ENCODE measurements around the gene C16orf92. TPM values are rescaled to one million over a fixed set of nuclear protein-coding genes. Genes with fewer than 3 reads are reported as not detected.

The C16orf92 gene
- total RNA-seq, 1 donor: not detected

DNA sequence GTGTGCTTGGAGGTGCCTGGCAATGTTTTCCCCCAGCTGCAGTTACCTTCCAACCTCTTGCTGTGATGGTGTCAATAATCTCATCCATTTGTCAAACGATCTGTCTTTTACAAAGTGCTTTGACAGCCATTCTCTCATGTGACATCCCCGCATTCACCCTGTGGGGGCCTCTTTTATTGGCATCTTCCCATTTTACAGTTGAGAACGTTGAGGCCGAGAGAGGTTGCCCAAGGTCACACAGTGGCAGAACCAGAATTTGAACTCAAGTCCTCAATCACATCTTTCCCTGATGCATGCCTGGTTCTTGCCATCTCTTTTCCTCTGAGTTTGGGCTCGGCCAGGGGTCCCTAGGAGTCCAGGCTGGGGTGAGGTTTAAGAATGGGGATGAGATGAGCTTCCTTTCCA, 47.9 kb upstream of the C16orf92 start:
- Histone ChIP-seq H3K9me3 (ENCODE audit: low read depth, low read length) (no peaks in the 10 kb centered on the region), H2AFZ (ENCODE audit: low read length) (no peak overlapping the region), H3K27ac (ENCODE audit: low read depth, low read length) (no peak overlapping the region), H3K27me3 (ENCODE audit: insufficient read depth, low read length) (no peaks in the 10 kb centered on the region), H3K36me3 (ENCODE audit: insufficient read depth, low read length) (peaks cover 41% of the 10 kb centered on the region), H3K4me1 (ENCODE audit: insufficient read depth, low read length) (peaks cover 28% of the 10 kb centered on the region), H3K79me2 (ENCODE audit: insufficient read depth, low read length) (peaks cover 59% of the 10 kb centered on the region), H3K4me3 (ENCODE audit: insufficient read depth, low read length) (peak overlapping the region; percentile 93), H4K20me1 (ENCODE audit: insufficient read depth, low read length) (peaks cover 49% of the 10 kb centered on the region), H3K4me2 (ENCODE audit: insufficient read depth, low read length) (peak overlapping the region; percentile 91)
- peak; percentile 68 for DNase-seq (ENCODE audit: insufficient read length, low spot score, missing footprints)
- TF ChIP-seq, protein P1, sequence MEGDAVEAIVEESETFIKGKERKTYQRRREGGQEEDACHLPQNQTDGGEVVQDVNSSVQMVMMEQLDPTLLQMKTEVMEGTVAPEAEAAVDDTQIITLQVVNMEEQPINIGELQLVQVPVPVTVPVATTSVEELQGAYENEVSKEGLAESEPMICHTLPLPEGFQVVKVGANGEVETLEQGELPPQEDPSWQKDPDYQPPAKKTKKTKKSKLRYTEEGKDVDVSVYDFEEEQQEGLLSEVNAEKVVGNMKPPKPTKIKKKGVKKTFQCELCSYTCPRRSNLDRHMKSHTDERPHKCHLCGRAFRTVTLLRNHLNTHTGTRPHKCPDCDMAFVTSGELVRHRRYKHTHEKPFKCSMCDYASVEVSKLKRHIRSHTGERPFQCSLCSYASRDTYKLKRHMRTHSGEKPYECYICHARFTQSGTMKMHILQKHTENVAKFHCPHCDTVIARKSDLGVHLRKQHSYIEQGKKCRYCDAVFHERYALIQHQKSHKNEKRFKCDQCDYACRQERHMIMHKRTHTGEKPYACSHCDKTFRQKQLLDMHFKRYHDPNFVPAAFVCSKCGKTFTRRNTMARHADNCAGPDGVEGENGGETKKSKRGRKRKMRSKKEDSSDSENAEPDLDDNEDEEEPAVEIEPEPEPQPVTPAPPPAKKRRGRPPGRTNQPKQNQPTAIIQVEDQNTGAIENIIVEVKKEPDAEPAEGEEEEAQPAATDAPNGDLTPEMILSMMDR (IDR thresholded peaks at IDR 0.05; ENCODE audit: extremely low read depth, low read depth, low read length): no peak

DNA sequence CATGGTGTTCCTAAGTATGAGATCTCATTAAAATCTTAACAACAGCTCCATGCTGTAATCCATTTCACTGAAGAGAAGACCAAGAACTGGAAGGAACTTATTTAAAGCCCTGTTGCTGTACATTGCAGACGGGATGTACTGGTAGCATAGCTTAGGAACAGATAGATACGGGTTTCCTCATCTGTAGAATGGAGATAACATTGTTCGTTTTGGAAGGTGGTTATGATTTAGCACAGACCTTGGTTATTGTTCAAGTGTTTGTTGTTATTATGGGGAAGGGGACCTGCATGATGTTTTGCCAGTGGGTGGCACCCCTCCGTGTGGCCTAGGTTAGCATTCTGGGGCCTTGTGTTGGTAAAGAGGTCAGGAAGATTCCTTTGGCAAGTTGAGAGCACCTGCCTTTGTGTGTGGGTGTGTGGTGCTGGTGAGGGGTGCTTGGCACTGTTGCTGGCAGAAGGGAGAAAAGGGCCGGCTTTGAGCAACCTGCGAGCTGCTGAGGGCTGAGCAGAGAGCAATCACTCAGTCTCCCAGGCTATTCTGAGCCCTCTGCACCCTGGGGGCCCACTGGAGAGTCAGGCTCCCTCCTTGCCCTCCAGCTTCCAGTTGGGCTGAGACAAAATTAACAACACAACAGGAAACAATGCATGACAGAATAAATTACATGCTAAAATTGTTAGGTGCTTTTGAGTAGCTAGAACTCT, 47.0 kb upstream of the C16orf92 start:
- peak; percentile 85 for DNase-seq (ENCODE audit: insufficient read length, low spot score, missing footprints)
- H3K36me3 ChIP-seq (ENCODE audit: insufficient read depth, low read length): peaks cover 49% of the 10 kb centered on the region
- no peaks in the 10 kb centered on the region for H3K27me3 ChIP-seq (ENCODE audit: insufficient read depth, low read length)
- H3K9me3 ChIP-seq (ENCODE audit: low read depth, low read length): no peaks in the 10 kb centered on the region
- H3K27ac ChIP-seq (ENCODE audit: low read depth, low read length): peak overlapping the region; percentile 7
- H4K20me1 ChIP-seq (ENCODE audit: insufficient read depth, low read length): peaks cover 49% of the 10 kb centered on the region
- peak overlapping the region; percentile 91 for H3K4me2 ChIP-seq (ENCODE audit: insufficient read depth, low read length)
- no peak overlapping the region for H2AFZ ChIP-seq (ENCODE audit: low read length)
- TF ChIP-seq, protein P1 (IDR thresholded peaks at IDR 0.05; ENCODE audit: extremely low read depth, low read depth, low read length): no peak
- H3K4me1 ChIP-seq (ENCODE audit: insufficient read depth, low read length): peaks cover 28% of the 10 kb centered on the region
- H3K4me3 ChIP-seq (ENCODE audit: insufficient read depth, low read length): peak overlapping the region; percentile 93
- peaks cover 63% of the 10 kb centered on the region for H3K79me2 ChIP-seq (ENCODE audit: insufficient read depth, low read length)

DNA sequence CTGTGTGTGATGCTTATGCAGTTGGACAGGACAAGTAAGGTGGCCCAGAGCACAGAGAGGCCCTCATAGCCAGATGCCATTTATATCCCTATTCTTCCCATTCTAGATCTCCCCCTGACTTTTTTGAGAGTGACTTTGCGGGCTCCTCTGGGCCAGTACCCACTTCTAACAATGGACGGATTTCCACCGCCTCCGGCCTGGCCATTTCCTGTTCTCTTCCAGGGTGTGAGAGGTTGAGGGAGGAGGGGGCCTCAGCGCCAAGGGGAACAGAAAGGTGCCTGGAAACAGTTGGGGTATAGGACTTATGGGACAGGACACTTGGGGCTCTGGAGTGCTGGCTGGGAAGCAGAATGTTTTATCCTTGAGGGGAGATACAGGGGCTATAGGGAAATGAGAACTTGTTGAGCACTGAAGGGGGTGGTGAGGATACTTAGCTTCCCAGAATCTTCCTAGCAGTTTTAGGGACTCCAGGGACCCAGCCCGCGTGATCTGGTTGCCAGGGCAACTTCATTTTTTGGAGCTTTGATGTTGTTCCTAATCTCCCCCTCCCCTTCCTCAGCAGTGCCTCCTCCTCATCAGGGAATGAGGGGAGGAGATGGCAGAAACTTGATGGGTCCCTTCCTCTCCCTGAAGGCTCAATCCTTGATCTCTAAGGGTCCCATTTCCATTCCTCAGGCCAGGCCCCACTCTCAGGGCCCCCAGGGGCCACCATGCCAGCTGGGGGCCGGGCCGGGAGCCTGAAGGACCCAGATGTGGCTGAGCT, 45.8 kb upstream of the C16orf92 start:
- no peaks in the 10 kb centered on the region for H3K9me3 ChIP-seq (ENCODE audit: low read depth, low read length)
- DNase-seq (ENCODE audit: insufficient read length, low spot score, missing footprints): peak; percentile 51
- peaks cover 55% of the 10 kb centered on the region for H3K36me3 ChIP-seq (ENCODE audit: insufficient read depth, low read length)
- H4K20me1 ChIP-seq (ENCODE audit: insufficient read depth, low read length): peaks cover 55% of the 10 kb centered on the region
- H3K4me3 ChIP-seq (ENCODE audit: insufficient read depth, low read length): no peak overlapping the region
- H3K4me1 ChIP-seq (ENCODE audit: insufficient read depth, low read length): peaks cover 28% of the 10 kb centered on the region
- H3K27ac ChIP-seq (ENCODE audit: low read depth, low read length): peak overlapping the region; percentile 15
- no peaks in the 10 kb centered on the region for H3K27me3 ChIP-seq (ENCODE audit: insufficient read depth, low read length)
- H3K4me2 ChIP-seq (ENCODE audit: insufficient read depth, low read length): peak overlapping the region; percentile 91
- no peak overlapping the region for H2AFZ ChIP-seq (ENCODE audit: low read length)
- TF ChIP-seq, protein P1 (IDR thresholded peaks at IDR 0.05; ENCODE audit: extremely low read depth, low read depth, low read length): no peak
- H3K79me2 ChIP-seq (ENCODE audit: insufficient read depth, low read length): peaks cover 65% of the 10 kb centered on the region

DNA sequence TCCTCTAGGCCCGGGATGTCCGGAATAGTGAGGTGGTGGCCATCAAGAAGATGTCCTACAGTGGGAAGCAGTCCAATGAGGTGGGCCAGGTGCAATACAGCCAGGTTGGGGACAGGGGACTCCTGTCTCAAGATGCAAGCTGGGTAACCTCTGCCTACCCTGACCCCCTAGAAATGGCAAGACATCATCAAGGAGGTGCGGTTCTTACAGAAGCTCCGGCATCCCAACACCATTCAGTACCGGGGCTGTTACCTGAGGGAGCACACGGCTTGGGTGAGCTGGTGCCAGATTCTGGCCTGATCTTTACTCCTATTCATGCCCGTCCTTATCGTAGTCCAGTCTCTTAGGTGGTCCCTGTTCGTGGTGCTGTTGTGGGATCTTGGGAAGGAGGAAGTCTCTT, 44.9 kb upstream of the C16orf92 start:
- Histone ChIP-seq H3K27me3 (ENCODE audit: insufficient read depth, low read length) (no peaks in the 10 kb centered on the region), H4K20me1 (ENCODE audit: insufficient read depth, low read length) (peaks cover 58% of the 10 kb centered on the region), H3K27ac (ENCODE audit: low read depth, low read length) (no peak overlapping the region), H3K4me2 (ENCODE audit: insufficient read depth, low read length) (no peak overlapping the region), H3K4me3 (ENCODE audit: insufficient read depth, low read length) (no peak overlapping the region), H3K79me2 (ENCODE audit: insufficient read depth, low read length) (peaks cover 65% of the 10 kb centered on the region), H2AFZ (ENCODE audit: low read length) (no peak overlapping the region), H3K36me3 (ENCODE audit: insufficient read depth, low read length) (peaks cover 59% of the 10 kb centered on the region), H3K4me1 (ENCODE audit: insufficient read depth, low read length) (peaks cover 28% of the 10 kb centered on the region), H3K9me3 (ENCODE audit: low read depth, low read length) (no peaks in the 10 kb centered on the region)
- DNase-seq (ENCODE audit: insufficient read length, low spot score, missing footprints): peak; percentile 59
- TF ChIP-seq, protein P1 (IDR thresholded peaks at IDR 0.05; ENCODE audit: extremely low read depth, low read depth, low read length): no peak

Data from osteoblast (primary cell).